Colonic mucosa (tissue), 4 donors: Measurements from ENCODE around the gene MEIS3. TPM values are rescaled to one million over a fixed set of nuclear protein-coding genes. Genes with fewer than 3 reads are reported as not detected.

Experiments
- DNase-seq: peaks from one replicate; pipeline ENCODE4 v3.0.0-alpha.2; 2020
- H3K27ac ChIP-seq: fragments of 200-600 bp; one replicate; pipeline ENCODE4 v1.8.0; 2021
- H3K27me3 ChIP-seq: fragments of 200-600 bp; one replicate; pipeline ENCODE4 v1.8.0; 2021
- H3K36me3 ChIP-seq: fragments of 200-600 bp; one replicate; pipeline ENCODE4 v1.8.0; 2021
- H3K4me1 ChIP-seq: fragments of 200-600 bp; one replicate; pipeline ENCODE4 v1.8.0; 2021; ENCODE audit warnings: mild to moderate bottlenecking
- H3K4me3 ChIP-seq: fragments of 200-600 bp; one replicate; pipeline ENCODE4 v1.8.0; 2021
- H3K9ac ChIP-seq, 2 donors: one replicate each; pipeline ENCODE4 v1.7.0; 2013; ENCODE audit warnings: control low read depth in 2 of 2, low read depth in 2 of 2, low read length in 2 of 2
- H3K9me3 ChIP-seq: fragments of 200-600 bp; one replicate; pipeline ENCODE4 v1.8.0; 2021
- intact Hi-C: fragments of 100-400 bp; cut with DNase I; formaldehyde crosslinking; loops from one replicate; pipeline ENCODE4 v1.14.1; 2022
- total RNA-seq, 2 donors: library from RNA; stranded (reverse); fragmentation: NEBNext Ultra II Directional in 1 of 2; extraction: Animal tissue kit (Norgen Biotek cat#: 25700) in 1 of 2; gene quantifications; one replicate each; pipeline ENCODE4 v1.2.1, GENCODE V29; 2021
- TF ChIP-seq, protein P1 (sequence below): fragments of 200-600 bp; IDR thresholded peaks from one replicate; pipeline ENCODE4 v1.8.0; 2022; ENCODE audit warnings: antibody characterized with exemption, mild to moderate bottlenecking
- donor health status: healthy.
- donor health status: DM: no; HTN: no; CAD: no.
- donor health status: DM: no; HTN: no; CAD: no.

The MEIS3 gene
- total RNA-seq, 2 donors from 2014 or later = 2.3 to 2.6 TPM

DNA sequence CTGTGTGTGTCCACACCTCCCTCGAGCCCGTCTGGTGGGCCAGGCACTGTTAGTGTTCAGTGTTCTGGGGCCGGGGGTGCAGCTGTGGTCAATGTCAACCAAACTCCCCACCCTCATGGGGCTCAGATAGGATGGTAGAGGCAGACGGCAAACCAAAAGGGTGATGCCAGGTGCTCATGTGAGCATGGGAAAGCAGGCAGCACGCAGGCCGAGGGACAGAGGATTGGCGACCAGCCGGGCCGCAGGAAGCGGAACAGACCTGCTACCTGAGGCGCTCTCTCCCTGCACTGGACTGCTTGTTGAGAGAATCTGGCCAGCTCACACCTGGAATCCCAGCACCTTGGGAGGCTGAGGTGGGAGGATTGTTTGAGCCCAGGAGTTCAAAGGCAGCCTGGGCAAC, 41.1 kb downstream of the MEIS3 start:
- intact Hi-C loops = no loop called here
- Histone ChIP-seq H3K27me3 (no peaks in the 10 kb centered on the region), H3K4me1 (no peaks in the 10 kb centered on the region), H3K36me3 (peaks cover 12% of the 10 kb centered on the region), H3K9me3 (no peaks in the 10 kb centered on the region), H3K27ac (no peak overlapping the region), H3K4me3 (no peak overlapping the region), H3K9ac (no peak overlapping the region)
- DNase-seq = no peak
- TF ChIP-seq, protein P1, sequence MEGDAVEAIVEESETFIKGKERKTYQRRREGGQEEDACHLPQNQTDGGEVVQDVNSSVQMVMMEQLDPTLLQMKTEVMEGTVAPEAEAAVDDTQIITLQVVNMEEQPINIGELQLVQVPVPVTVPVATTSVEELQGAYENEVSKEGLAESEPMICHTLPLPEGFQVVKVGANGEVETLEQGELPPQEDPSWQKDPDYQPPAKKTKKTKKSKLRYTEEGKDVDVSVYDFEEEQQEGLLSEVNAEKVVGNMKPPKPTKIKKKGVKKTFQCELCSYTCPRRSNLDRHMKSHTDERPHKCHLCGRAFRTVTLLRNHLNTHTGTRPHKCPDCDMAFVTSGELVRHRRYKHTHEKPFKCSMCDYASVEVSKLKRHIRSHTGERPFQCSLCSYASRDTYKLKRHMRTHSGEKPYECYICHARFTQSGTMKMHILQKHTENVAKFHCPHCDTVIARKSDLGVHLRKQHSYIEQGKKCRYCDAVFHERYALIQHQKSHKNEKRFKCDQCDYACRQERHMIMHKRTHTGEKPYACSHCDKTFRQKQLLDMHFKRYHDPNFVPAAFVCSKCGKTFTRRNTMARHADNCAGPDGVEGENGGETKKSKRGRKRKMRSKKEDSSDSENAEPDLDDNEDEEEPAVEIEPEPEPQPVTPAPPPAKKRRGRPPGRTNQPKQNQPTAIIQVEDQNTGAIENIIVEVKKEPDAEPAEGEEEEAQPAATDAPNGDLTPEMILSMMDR = no peak

DNA sequence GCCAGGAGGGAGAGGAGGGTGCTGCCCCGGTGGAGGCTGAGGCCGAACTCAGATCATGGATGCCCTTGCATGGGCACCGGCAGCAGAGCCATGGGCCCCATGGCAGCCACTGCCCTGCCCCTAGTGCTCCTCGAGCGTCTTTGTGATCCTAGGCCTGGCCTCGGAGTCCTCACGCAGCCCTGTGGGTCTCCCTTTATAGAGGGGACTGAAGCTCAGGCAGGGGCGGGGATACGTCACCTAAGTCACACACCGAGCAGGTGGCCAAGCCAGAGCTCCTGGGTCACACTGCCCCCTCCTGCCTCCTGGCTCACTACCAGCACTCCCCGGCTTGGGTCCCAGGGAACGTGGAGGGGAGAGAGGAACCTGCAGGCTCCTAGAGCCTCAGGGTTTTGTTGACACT, 41.5 kb downstream of the MEIS3 start:
- TF ChIP-seq, protein P1 = no peak
- Histone ChIP-seq H3K9ac (no peak overlapping the region), H3K27me3 (no peaks in the 10 kb centered on the region), H3K36me3 (peaks cover 12% of the 10 kb centered on the region), H3K4me1 (no peaks in the 10 kb centered on the region), H3K27ac (no peak overlapping the region), H3K9me3 (no peaks in the 10 kb centered on the region), H3K4me3 (no peak overlapping the region)
- no peak for DNase-seq
- intact Hi-C loops = no loop called here

DNA sequence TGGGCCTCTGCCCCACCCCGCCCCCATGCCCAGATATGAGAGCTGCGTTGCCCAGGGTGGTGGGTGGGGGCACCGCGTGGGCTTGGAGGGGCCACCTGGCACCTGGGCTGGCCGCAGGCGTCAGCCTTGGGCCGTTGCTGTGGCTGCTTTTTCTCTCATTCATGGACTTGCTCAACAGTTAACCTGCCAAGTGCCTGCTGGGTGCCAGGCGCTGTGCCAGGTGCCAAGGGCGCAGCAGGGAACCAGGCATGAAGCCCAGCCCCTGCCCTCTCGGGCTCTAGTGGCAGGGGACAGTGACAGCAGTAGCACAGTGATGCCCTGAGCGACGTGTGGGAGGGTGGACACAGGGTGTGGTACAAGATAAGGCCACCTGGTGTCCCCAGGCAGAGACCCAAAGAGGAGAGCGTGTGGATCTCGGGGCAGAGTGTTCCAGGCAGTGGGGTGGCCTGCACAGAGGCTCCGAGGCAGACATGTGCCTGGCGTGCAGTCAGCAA, 42.1 kb downstream of the MEIS3 start:
- TF ChIP-seq, protein P1 = no peak
- H3K4me1 ChIP-seq = no peaks in the 10 kb centered on the region
- H3K36me3 ChIP-seq = peaks cover 12% of the 10 kb centered on the region
- H3K27ac ChIP-seq = no peak overlapping the region
- no peak overlapping the region for H3K4me3 ChIP-seq
- no peak for DNase-seq
- intact Hi-C loops = no loop called here
- H3K9ac ChIP-seq = no peak overlapping the region
- no peaks in the 10 kb centered on the region for H3K27me3 ChIP-seq
- H3K9me3 ChIP-seq = no peaks in the 10 kb centered on the region

DNA sequence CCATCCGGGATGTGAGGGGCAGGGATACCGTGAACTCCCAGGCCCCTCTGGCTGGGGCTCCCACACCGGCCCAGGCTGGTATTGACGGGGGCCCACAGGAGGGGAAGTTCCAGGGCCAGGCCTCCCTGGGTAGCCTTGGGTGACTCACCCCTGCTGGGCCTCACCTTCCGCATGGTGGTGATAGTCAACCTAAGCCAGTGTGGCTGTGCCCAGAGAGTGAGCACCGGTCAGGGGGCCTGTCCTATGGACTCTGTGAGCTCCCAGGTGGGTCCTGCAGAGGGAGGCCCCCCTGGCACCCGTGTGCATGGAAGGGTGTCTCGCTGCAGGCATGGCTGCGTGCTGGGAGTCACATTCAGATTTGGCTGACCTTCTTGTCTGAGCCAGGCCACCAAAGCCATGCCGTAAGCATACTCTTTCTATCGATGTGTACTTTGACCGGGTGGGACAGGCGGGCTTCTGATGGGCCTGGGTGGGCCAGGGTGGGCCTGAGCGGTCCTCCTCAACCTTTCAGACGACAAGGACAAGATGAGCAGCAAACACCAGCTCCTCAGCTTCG, 42.7 kb downstream of the MEIS3 start:
- Histone ChIP-seq H3K9me3 (no peaks in the 10 kb centered on the region), H3K4me1 (no peaks in the 10 kb centered on the region), H3K27me3 (no peaks in the 10 kb centered on the region), H3K36me3 (peaks cover 12% of the 10 kb centered on the region), H3K27ac (no peak overlapping the region), H3K4me3 (no peak overlapping the region), H3K9ac (no peak overlapping the region)
- no peak for DNase-seq
- TF ChIP-seq, protein P1 = no peak
- intact Hi-C loops = no loop called here

DNA sequence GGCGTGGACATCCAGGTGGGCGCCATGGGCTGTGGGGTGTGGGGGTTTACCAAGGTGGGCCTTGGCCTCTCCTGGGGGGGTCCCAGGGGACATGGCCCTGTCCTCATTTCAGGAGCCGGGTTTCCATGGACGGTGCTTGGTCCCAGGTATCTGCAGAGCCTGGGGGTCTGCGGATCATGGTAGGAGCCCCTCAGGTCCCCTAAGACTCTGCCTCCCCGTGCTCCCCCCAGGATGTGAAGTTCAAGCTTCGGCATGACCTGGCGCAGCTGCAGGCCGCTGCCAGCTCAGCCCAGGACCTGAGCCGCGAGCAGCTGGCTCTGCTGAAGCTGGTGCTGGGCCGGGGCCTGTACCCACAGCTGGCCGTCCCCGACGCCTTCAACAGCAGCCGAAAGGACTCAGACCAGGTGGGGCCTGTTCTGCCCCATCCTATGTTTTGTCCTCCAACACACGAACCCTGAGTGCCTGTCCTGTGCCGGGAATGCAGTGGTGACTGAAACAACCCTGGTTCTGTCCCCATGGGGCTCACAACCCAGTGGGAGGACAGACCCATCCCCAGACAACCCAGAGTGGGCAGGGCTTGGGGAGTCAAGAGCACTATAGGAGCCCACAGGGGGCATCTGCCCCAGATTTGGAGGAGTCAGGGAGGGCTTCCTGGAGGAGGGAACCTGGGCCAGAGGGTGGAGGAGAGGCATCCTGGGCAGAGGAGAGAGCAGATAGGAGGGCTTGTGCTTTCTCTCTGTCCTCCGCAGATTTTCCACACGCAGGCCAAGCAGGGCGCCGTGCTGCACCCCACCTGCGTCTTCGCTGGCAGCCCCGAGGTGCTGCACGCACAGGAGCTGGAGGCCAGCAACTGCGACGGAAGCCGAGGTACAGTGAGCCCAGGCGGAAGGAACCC, 43.4 kb downstream of the MEIS3 start:
- Histone ChIP-seq H3K9me3 (no peaks in the 10 kb centered on the region), H3K4me1 (no peaks in the 10 kb centered on the region), H3K4me3 (no peak overlapping the region), H3K9ac (no peak overlapping the region), H3K36me3 (peaks cover 7% of the 10 kb centered on the region), H3K27ac (no peak overlapping the region), H3K27me3 (no peaks in the 10 kb centered on the region)
- DNase-seq = no peak
- TF ChIP-seq, protein P1 = no peak
- intact Hi-C loops = no loop called here
